Activated CD8-positive, alpha-beta memory T cell treated with anti-CD3 and anti-CD28 coated beads, Interleukin-2, amount 50 U/mL, for 1 hour (primary cell): ENCODE results near the gene MAPKAP1.

Source experiments
- DNase-seq: peaks from one replicate; pipeline ENCODE4 v3.0.0-alpha.2; 2020; ENCODE audit errors: extremely low read depth

Gene MAPKAP1

GRCh38 chr9:125511789-125512660 is 195.0 kb downstream of the MAPKAP1 start:
- no peak for DNase-seq

- no peak for DNase-seq
These were observed 196.0 kb downstream of the MAPKAP1 start for GRCh38 chr9:125510980-125511379.

GRCh38 chr9:125509476-125509875 is 197.5 kb downstream of the MAPKAP1 start:
- no peak for DNase-seq

GRCh38 chr9:125508249-125508648 is 198.8 kb downstream of the MAPKAP1 start:
- no peak for DNase-seq

GRCh38 chr9:125507226-125507625 is 199.8 kb downstream of the MAPKAP1 start:
- no peak for DNase-seq

- no peak for DNase-seq
These were observed 201.0 kb downstream of the MAPKAP1 start for GRCh38 chr9:125505988-125506438.

- DNase-seq, result no peak
These were observed 202.4 kb downstream of the MAPKAP1 start for GRCh38 chr9:125504616-125505015.

GRCh38 chr9:125497906-125498305 is 209.1 kb downstream of the MAPKAP1 start:
- no peak for DNase-seq

GRCh38 chr9:125497478-125497877 is 209.5 kb downstream of the MAPKAP1 start:
- DNase-seq, result no peak

- DNase-seq, result no peak
These were observed 210.6 kb downstream of the MAPKAP1 start for GRCh38 chr9:125496313-125496834.

GRCh38 chr9:125495172-125496119 is 211.6 kb downstream of the MAPKAP1 start:
- DNase-seq, result no peak

GRCh38 chr9:125494653-125494915 is 212.4 kb downstream of the MAPKAP1 start:
- DNase-seq, result no peak

- no peak for DNase-seq
These were observed 212.9 kb downstream of the MAPKAP1 start for GRCh38 chr9:125493881-125494652.

GRCh38 chr9:125493384-125493783 is 213.6 kb downstream of the MAPKAP1 start:
- no peak for DNase-seq

- no peak for DNase-seq
These were observed 214.3 kb downstream of the MAPKAP1 start for GRCh38 chr9:125492719-125493118.

- DNase-seq, result no peak
These were observed 219.2 kb downstream of the MAPKAP1 start for GRCh38 chr9:125487842-125488241.

- DNase-seq, result no peak
These were observed 220.4 kb downstream of the MAPKAP1 start for GRCh38 chr9:125486576-125486975.

GRCh38 chr9:125486152-125486508 is 220.9 kb downstream of the MAPKAP1 start:
- DNase-seq, result no peak

- no peak for DNase-seq
These were observed 221.4 kb downstream of the MAPKAP1 start for GRCh38 chr9:125485471-125486151.

- no peak for DNase-seq
These were observed 222.4 kb downstream of the MAPKAP1 start for GRCh38 chr9:125484350-125485282.
